Dendritic cell treated with granulocyte-macrophage colony-stimulating factor and Interleukin-4, amounts not matched to agents 40 ng/mL and 50 ng/mL, for 4 days (primary cell): ENCODE measurements around the gene MSRB1.
"Not testable (repeated sequence)": the region's sequence is repeated elsewhere in the genome, so short reads cannot be mapped to it uniquely, and the experiment has no call there.

Experiments used
- H3K27ac Mint-ChIP-seq: one replicate; pipeline ENCODE4 v1.8.0; 2022; ENCODE audit warnings: mild to moderate bottlenecking, mixed read lengths
- H3K27me3 Mint-ChIP-seq: one replicate; pipeline ENCODE4 v1.8.0; 2022; ENCODE audit warnings: mild to moderate bottlenecking, mixed read lengths
- H3K36me3 Mint-ChIP-seq: one replicate; pipeline ENCODE4 v1.8.0; 2022; ENCODE audit warnings: low read depth, mixed read lengths
- H3K4me1 Mint-ChIP-seq: one replicate; pipeline ENCODE4 v1.8.0; 2022; ENCODE audit warnings: low read depth, mixed read lengths
- H3K4me3 Mint-ChIP-seq: one replicate; pipeline ENCODE4 v1.8.0; 2022; ENCODE audit warnings: mild to moderate bottlenecking, moderate library complexity, mixed read lengths
- H3K9me3 Mint-ChIP-seq: one replicate; pipeline ENCODE4 v1.8.0; 2022; ENCODE audit warnings: mixed read lengths
- intact Hi-C: fragments of 100-400 bp; cut with micrococcal nuclease; formaldehyde crosslinking; loops from one replicate; pipeline ENCODE4 v1.15.0; 2022

Gene MSRB1

GRCh38 chr16:1929578-1930337, 13.2 kb downstream of the MSRB1 start:
- Mint-ChIP-seq H3K27ac (peak overlapping the region; percentile 76), H3K36me3 (no peaks in the 10 kb centered on the region), H3K4me3 (peak overlapping the region; percentile 76)

GRCh38 chr16:1929105-1929504, 13.9 kb downstream of the MSRB1 start:
- Mint-ChIP-seq H3K9me3 (no peaks in the 10 kb centered on the region), H3K4me3 (peak overlapping the region; percentile 76), H3K27me3 (peaks cover 18% of the 10 kb centered on the region), H3K36me3 (no peaks in the 10 kb centered on the region), H3K4me1 (peaks cover 5% of the 10 kb centered on the region), H3K27ac (peak overlapping the region; percentile 76)
- intact Hi-C loops, result loop anchor here (1.0 to 5.0 kb wide), 2 partner anchors 65 to 157 kb away; partner anchors contain the start of genes EME2, MRPS34 and NME3

More at GRCh38 chr16:1929578-1930337, 13.2 kb downstream of the MSRB1 start:
- H3K27me3 Mint-ChIP-seq, result peaks cover 12% of the 10 kb centered on the region
- intact Hi-C loops, result loop anchor here (1.0 to 5.0 kb wide), 2 partner anchors 65 to 157 kb away; partner anchors contain the start of genes EME2, MRPS34 and NME3
- H3K9me3 Mint-ChIP-seq, result no peaks in the 10 kb centered on the region
- H3K4me1 Mint-ChIP-seq, result peaks cover 5% of the 10 kb centered on the region

DNA sequence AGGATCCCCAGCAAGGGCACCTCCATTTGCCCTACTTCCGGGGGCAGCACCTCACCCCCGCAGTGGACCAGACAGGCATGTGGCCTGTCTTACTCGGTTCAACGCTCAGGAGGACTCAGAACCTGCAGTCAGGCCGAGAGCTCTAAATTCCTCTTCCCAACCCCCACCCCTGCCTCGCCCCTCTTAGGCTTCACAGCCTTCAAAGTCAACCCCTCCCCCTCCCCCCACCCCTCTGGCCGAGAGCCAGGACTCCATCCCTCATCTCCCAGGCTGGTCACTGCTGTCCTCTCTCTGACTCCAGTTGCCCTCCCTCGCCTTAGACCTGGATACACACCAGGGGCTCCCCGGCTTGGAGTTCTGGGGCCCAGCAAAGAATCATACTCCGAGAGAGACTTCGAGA, 16.7 kb downstream of the MSRB1 start:
- Mint-ChIP-seq H3K9me3 (no peaks in the 10 kb centered on the region), H3K27ac (no peak overlapping the region), H3K36me3 (no peaks in the 10 kb centered on the region), H3K4me3 (no peak overlapping the region), H3K4me1 (peaks cover 21% of the 10 kb centered on the region), H3K27me3 (peaks cover 45% of the 10 kb centered on the region)
- intact Hi-C loops, result loop anchor here (5.0 kb wide), 1 partner anchor 154 kb away; the partner anchor contains the start of genes EME2, MRPS34 and NME3

GRCh38 chr16:1924095-1924494, 18.9 kb downstream of the MSRB1 start:
- H3K9me3 Mint-ChIP-seq, result no peaks in the 10 kb centered on the region
- intact Hi-C loops, result no loop called here
- H3K4me3 Mint-ChIP-seq, result no peak overlapping the region
- H3K36me3 Mint-ChIP-seq, result no peaks in the 10 kb centered on the region
- peaks cover 67% of the 10 kb centered on the region for H3K27me3 Mint-ChIP-seq
- H3K4me1 Mint-ChIP-seq, result peaks cover 27% of the 10 kb centered on the region
- no peak overlapping the region for H3K27ac Mint-ChIP-seq

DNA sequence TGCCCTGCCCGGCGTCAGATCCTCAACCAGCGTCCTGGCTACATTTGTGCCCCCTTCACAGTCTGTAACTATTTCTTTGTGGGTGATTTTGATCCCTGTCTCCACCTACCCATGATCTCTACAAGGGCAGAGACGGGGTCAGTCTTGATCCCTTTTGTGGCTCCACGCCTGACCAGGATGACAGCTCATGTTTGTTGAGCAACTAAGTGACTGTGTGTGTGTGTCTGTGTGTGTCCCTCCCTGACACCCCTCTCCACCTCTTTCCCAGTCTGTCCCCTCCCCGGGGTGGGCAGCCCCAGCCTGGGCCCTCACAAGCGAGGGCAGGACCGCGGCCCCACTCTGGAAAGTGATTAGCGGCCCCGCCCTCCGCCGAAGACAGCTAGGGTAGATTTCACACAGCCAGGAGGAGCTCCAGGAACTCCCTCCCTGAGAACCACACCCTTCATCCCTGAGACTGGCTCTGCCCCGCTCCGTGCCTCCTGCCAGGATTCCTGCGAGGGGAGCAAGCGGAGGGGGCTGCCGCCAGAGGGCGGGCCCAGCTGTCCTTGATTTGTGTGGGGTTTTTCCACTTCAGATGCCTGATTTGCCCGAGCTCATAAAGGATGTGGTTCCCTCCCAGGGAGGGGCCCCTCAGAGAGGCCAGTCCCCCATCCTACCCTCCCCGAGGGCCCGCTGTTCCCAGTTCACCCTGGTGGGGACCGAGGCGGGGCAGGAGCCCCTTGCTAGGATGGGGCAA, 19.5 kb downstream of the MSRB1 start:
- no peaks in the 10 kb centered on the region for H3K36me3 Mint-ChIP-seq
- H3K27me3 Mint-ChIP-seq, result peaks cover 72% of the 10 kb centered on the region
- H3K4me3 Mint-ChIP-seq, result no peak overlapping the region
- H3K4me1 Mint-ChIP-seq, result peaks cover 24% of the 10 kb centered on the region
- no peak overlapping the region for H3K27ac Mint-ChIP-seq
- intact Hi-C loops, result no loop called here
- no peaks in the 10 kb centered on the region for H3K9me3 Mint-ChIP-seq

- H3K9me3 Mint-ChIP-seq, result no peaks in the 10 kb centered on the region
- H3K27ac Mint-ChIP-seq, result no peak overlapping the region
- intact Hi-C loops, result no loop called here
- peaks cover 77% of the 10 kb centered on the region for H3K27me3 Mint-ChIP-seq
- H3K36me3 Mint-ChIP-seq, result no peaks in the 10 kb centered on the region
- peaks cover 24% of the 10 kb centered on the region for H3K4me1 Mint-ChIP-seq
- no peak overlapping the region for H3K4me3 Mint-ChIP-seq
These were observed 20.6 kb downstream of the MSRB1 start for GRCh38 chr16:1922357-1922756.

- Mint-ChIP-seq H3K27me3 (peaks cover 86% of the 10 kb centered on the region), H3K4me3 (no peak overlapping the region), H3K27ac (no peak overlapping the region), H3K4me1 (peaks cover 24% of the 10 kb centered on the region), H3K9me3 (no peaks in the 10 kb centered on the region), H3K36me3 (no peaks in the 10 kb centered on the region)
- intact Hi-C loops, result no loop called here
These were observed 22.2 kb downstream of the MSRB1 start for GRCh38 chr16:1920727-1921171.

- Mint-ChIP-seq H3K27me3 (peaks cover 93% of the 10 kb centered on the region), H3K4me1 (peaks cover 24% of the 10 kb centered on the region)
- H3K9me3 Mint-ChIP-seq, H3K27ac Mint-ChIP-seq, H3K36me3 Mint-ChIP-seq, intact Hi-C loops, H3K4me3 Mint-ChIP-seq: not testable (repeated sequence)
These were observed 22.9 kb downstream of the MSRB1 start for GRCh38 chr16:1920122-1920521.

- H3K4me1 Mint-ChIP-seq, result peaks cover 24% of the 10 kb centered on the region
- H3K27ac Mint-ChIP-seq, result no peak overlapping the region
- no peak overlapping the region for H3K4me3 Mint-ChIP-seq
- H3K36me3 Mint-ChIP-seq, result no peaks in the 10 kb centered on the region
- intact Hi-C loops, result no loop called here
- peaks cover 93% of the 10 kb centered on the region for H3K27me3 Mint-ChIP-seq
- H3K9me3 Mint-ChIP-seq, result no peaks in the 10 kb centered on the region
These were observed 23.5 kb downstream of the MSRB1 start for GRCh38 chr16:1919327-1919998.

DNA sequence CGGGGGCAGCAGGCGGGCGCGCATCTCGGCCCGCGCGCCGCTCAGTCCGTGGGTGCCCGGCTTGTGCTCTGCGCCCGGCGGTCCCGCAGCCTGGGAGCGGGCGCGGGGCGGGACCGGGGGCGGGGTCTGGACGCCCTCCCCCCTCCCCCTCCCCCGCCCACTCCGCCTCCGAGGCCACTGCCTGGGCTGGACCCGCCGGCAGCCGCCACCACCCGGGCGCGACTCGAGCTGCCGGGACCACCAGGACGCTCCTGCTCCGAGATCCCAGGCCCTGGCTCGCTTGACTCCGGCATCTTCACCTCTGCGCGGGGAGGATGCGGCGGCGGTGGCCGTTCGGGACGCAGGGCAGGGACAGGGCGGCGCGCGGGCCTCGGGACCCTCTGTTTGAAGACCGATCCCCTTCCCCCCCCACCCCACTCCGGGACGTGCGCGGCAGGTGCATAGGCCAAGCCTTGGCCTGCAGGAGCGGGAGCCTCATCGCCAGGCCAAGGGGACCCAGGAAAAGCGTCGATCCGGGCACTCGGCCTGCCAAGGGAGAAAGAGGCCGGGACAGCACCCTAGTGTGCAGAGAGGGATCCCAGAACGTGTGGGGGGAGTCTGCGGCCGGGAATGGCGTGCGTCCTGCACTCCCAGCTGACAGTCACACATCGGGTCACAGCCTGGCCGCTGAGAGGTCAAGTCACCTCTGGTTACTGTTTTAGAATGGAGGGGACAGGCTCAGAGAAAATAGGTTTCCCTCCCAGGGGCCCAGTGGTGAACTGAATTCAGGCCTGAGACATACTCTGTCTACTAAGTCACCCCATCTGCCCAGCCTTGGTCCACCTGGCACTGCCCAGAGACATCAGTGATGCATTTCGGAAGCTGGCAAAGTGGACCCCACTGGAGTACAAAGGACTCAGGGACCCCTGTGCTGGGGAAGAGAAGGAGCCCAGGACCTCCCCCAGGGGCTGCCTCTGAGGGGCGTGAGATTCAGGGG, 24.4 kb downstream of the MSRB1 start, which contains the start of gene HS3ST6:
Gene HS3ST6 (minus strand): TSS at position 65 of the 976 bp plus-strand sequence. CDS start 92 bp downstream, outside the sequence.
- Mint-ChIP-seq H3K9me3 (no peaks in the 10 kb centered on the region), H3K36me3 (no peaks in the 10 kb centered on the region), H3K4me1 (peaks cover 21% of the 10 kb centered on the region), H3K27ac (no peak within 1 kb of the TSS), H3K4me3 (no peak within 1 kb of the TSS), H3K27me3 (peaks cover 93% of the 10 kb centered on the region)
- intact Hi-C loops, result no loop called here

DNA sequence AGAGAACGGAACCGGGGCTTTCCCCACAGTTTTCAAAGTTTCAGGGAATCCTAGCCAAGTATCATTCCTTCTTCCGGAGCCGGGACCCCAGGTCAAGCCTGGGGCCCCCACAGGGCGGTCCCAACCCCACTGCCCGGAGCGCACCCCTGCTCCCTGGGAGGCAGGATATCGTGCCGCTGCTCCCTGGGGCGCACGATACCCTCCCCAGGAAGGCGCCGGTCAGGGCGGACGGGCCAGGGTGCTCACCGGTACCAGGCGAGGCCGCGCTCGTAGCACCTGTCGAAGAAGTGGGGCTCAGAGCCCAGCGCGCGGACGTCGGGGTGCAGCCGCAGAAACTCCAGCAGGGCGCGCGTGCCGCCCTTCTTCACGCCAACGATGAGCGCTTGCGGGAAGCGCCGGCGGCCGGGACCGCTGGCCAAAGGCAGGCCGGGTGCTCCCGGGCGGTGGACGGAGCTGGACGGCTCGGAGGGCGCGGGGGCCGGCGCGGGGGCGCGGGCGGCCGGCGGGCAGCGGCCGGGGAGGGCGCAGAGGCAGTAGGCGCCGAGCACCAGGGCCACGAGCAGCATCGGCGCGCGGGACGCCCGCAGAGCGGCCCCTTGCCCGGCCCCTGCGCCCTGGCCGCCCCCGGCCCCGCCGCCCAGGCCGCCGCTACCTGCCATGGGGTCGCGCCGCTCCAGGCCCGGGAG, 25.2 kb downstream of the MSRB1 start:
- Mint-ChIP-seq H3K4me1 (peaks cover 13% of the 10 kb centered on the region), H3K4me3 (no peak overlapping the region), H3K27ac (no peak overlapping the region), H3K27me3 (peaks cover 91% of the 10 kb centered on the region), H3K36me3 (no peaks in the 10 kb centered on the region), H3K9me3 (no peaks in the 10 kb centered on the region)
- intact Hi-C loops, result no loop called here

GRCh38 chr16:1917056-1917664, 25.8 kb downstream of the MSRB1 start:
- intact Hi-C loops, result no loop called here
- H3K9me3 Mint-ChIP-seq, result no peaks in the 10 kb centered on the region
- peaks cover 85% of the 10 kb centered on the region for H3K27me3 Mint-ChIP-seq
- H3K4me1 Mint-ChIP-seq, result peaks cover 11% of the 10 kb centered on the region
- H3K27ac Mint-ChIP-seq, result no peak overlapping the region
- no peaks in the 10 kb centered on the region for H3K36me3 Mint-ChIP-seq
- H3K4me3 Mint-ChIP-seq, result no peak overlapping the region
